PC-9 (cell line): ENCODE measurements around the gene PTGDS. TPM values are rescaled to one million over a fixed set of nuclear protein-coding genes. Genes with fewer than 3 reads are reported as not detected.

ENCODE experiments used
- BruUV-seq: library from RNA; stranded (reverse); fragments of 400-500 nt; replicated peaks from 2 replicates; lab custom pipeline; 2021; lab: Mats Ljungman, UMichigan
- CTCF ChIA-PET: fragments of 300-600 bp; sonication (Branson Sonifier 250); formaldehyde crosslinking; loops from one replicate; lab custom pipeline; 2022; ENCODE audit warnings: antibody characterized with exemption; lab: Charles Lee
- POLR2A ChIA-PET: fragments of 300-600 bp; sonication (Branson Sonifier 250); formaldehyde crosslinking; loops from one replicate; lab custom pipeline; 2022; ENCODE audit warnings: antibody characterized with exemption; ENCODE audit not compliant: unreplicated experiment; lab: Charles Lee
- DNase-seq, 2 experiments: peaks; one replicate each; pipeline versions ENCODE4 v3.0.0 to v3.0.0-alpha.2; 2015 to 2022; ENCODE audit warnings: mixed read lengths in 1 of 2
- H2AFZ ChIP-seq: fragments of 200-600 bp; sonication (generic); 2 replicates; pipeline ENCODE4 v1.8.1; 2017; ENCODE audit warnings: antibody characterized with exemption
- H3F3A ChIP-seq: fragments of 200-600 bp; sonication (generic); 2 replicates; pipeline ENCODE4 v1.8.1; 2017; ENCODE audit warnings: antibody characterized with exemption, mild to moderate bottlenecking, low read depth; ENCODE audit not compliant: insufficient read depth
- H3K27ac ChIP-seq: fragments of 200-600 bp; sonication (generic); 2 replicates; pipeline ENCODE4 v1.6.1; 2016; ENCODE audit warnings: mixed run types
- H3K27me3 ChIP-seq: fragments of 200-600 bp; sonication (generic); 2 replicates; pipeline ENCODE4 v1.6.1; 2016; ENCODE audit warnings: low read depth, mixed run types; ENCODE audit not compliant: insufficient read depth
- H3K36me3 ChIP-seq: fragments of 200-600 bp; sonication (generic); 2 replicates; pipeline ENCODE4 v1.6.1; 2016; ENCODE audit warnings: low read depth, mixed run types
- H3K4me1 ChIP-seq: fragments of 200-600 bp; sonication (generic); replicated peaks from 2 replicates; pipeline ENCODE4 v1.6.1; 2016; ENCODE audit warnings: mixed run types; ENCODE audit not compliant: insufficient read depth
- H3K4me2 ChIP-seq: fragments of 200-600 bp; sonication (generic); 2 replicates; pipeline ENCODE4 v1.6.1; 2017; ENCODE audit warnings: mixed run types
- H3K4me3 ChIP-seq: fragments of 200-600 bp; sonication (generic); 2 replicates; pipeline ENCODE4 v1.6.1; 2016; ENCODE audit warnings: mixed run types
- H3K79me2 ChIP-seq: fragments of 200-600 bp; sonication (generic); 2 replicates; pipeline ENCODE4 v1.6.1; 2017; ENCODE audit warnings: low read depth, mixed run types
- H3K9me2 ChIP-seq: fragments of 200-600 bp; sonication (generic); 2 replicates; pipeline ENCODE4 v1.8.1; 2017; ENCODE audit warnings: mild to moderate bottlenecking; ENCODE audit not compliant: insufficient read depth
- H3K9me3 ChIP-seq: fragments of 200-600 bp; sonication (generic); 2 replicates; pipeline ENCODE4 v1.8.1; 2016; ENCODE audit warnings: low read depth; ENCODE audit not compliant: insufficient read depth
- H4K20me1 ChIP-seq: fragments of 200-600 bp; sonication (generic); 2 replicates; pipeline ENCODE4 v1.8.1; 2017; ENCODE audit not compliant: insufficient read depth
- EZH2 ChIP-seq: fragments of 200-600 bp; sonication (generic); IDR thresholded peaks from 2 replicates; pipeline ENCODE4 v1.8.0; 2017; ENCODE audit warnings: antibody characterized with exemption, low read depth
- intact Hi-C: fragments of 100-400 bp; cut with micrococcal nuclease; formaldehyde crosslinking; loops from one replicate; pipeline ENCODE4 v1.10.0; 2022; ENCODE audit not compliant: unreplicated experiment
- total RNA-seq: library from RNA; stranded (reverse); gene quantifications from 2 replicates; pipeline ENCODE4 v1.2.3, GENCODE V29; 2021
- TF ChIP-seq, protein P1 (sequence below): fragments of 200-600 bp; sonication (generic); conservative IDR thresholded peaks from 2 replicates; pipeline ENCODE4 v1.6.1; 2017; ENCODE audit warnings: mixed run types, antibody characterized with exemption, mild to moderate bottlenecking, moderate library complexity

The PTGDS gene
- total RNA-seq, 1 experiment from 2014 or later: 1.7 TPM

DNA sequence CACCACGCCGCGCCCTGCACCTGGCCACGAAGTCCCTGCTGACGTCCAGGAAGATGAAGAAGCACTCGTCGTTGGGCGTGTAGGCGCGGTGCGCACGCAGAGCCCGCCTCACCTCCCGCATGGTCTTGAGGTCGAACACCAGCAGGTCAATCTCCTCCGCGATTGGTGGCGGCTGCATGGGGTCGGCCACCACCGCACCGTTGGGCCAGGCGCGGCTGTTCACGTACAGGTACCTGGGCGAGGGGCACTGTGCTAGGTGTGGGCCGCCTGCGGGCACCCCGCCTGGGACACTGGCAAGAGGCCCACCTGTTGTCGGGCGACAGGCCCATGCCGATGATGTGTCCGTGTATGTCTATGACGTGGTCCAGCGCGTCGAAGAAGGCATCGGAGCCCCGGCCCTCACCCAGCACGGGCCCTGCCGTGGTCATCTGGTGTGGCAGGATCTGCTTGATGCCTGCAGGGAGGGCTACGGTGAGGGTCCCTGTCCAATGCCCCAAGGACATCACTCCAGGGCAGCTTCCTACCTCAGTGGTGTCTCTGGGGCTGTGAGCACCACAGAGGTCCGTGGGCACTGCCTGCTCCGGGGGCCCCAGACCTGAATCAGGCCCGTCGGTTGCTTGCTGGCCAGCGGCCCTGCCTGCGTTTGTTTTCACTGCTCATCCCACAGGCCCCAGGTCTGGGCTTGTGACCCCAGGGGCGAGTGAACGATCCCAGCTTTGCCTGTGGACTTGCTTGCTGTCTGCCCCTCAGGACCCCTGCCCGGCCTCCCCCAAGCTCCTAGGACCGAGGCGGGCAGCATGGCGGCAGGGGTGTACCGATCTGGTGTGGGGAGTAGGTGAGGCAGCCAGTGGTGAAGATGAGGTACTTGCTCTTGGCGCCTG lies 35.8 kb upstream of the PTGDS start:
- peaks cover 18% of the 10 kb centered on the region for H3K79me2 ChIP-seq
- ChIA-PET CTCF (interaction anchor here (0.6 kb wide), 1 partner anchor 32 kb away, joined by 3 read pairs; no protein-coding TSS in a partner anchor), POLR2A (interaction anchor here (0.5 kb wide), 1 partner anchor 94 kb away, joined by 12 read pairs; no protein-coding TSS in a partner anchor)
- intact Hi-C loops: loop anchor here (5.0 kb wide), 1 partner anchor 59 kb away; no protein-coding TSS in a partner anchor
- no peak overlapping the region for H3K27ac ChIP-seq
- no peak overlapping the region for H3K4me3 ChIP-seq
- BruUV-seq: no TSS peak
- TF ChIP-seq EZH2: no peak
- TF ChIP-seq, protein P1, sequence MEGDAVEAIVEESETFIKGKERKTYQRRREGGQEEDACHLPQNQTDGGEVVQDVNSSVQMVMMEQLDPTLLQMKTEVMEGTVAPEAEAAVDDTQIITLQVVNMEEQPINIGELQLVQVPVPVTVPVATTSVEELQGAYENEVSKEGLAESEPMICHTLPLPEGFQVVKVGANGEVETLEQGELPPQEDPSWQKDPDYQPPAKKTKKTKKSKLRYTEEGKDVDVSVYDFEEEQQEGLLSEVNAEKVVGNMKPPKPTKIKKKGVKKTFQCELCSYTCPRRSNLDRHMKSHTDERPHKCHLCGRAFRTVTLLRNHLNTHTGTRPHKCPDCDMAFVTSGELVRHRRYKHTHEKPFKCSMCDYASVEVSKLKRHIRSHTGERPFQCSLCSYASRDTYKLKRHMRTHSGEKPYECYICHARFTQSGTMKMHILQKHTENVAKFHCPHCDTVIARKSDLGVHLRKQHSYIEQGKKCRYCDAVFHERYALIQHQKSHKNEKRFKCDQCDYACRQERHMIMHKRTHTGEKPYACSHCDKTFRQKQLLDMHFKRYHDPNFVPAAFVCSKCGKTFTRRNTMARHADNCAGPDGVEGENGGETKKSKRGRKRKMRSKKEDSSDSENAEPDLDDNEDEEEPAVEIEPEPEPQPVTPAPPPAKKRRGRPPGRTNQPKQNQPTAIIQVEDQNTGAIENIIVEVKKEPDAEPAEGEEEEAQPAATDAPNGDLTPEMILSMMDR: no peak
- peaks cover 15% of the 10 kb centered on the region; the same call in 1 of the 2 replicates for H3F3A ChIP-seq
- H3K9me3 ChIP-seq: no peaks in the 10 kb centered on the region
- H3K9me2 ChIP-seq: no peaks in the 10 kb centered on the region
- no peaks in the 10 kb centered on the region for H3K27me3 ChIP-seq
- no peak overlapping the region for H3K4me2 ChIP-seq
- H4K20me1 ChIP-seq: no peaks in the 10 kb centered on the region; the same call in none of the 2 replicates
- peaks cover 7% of the 10 kb centered on the region for H3K36me3 ChIP-seq
- H3K4me1 ChIP-seq: peaks cover 6% of the 10 kb centered on the region; the same call in 1 of the 2 replicates
- H2AFZ ChIP-seq: no peak overlapping the region
- no peak for DNase-seq

- H3K4me3 ChIP-seq: no peak overlapping the region
- peaks cover 18% of the 10 kb centered on the region; the same call in 1 of the 2 replicates for H3F3A ChIP-seq
- H3K4me2 ChIP-seq: peak overlapping the region; percentile 95
- ChIA-PET CTCF (interaction anchor here (0.6 kb wide), 1 partner anchor 31 kb away, joined by 3 read pairs; no protein-coding TSS in a partner anchor), POLR2A (no interaction called here)
- H3K4me1 ChIP-seq: peaks cover 6% of the 10 kb centered on the region; the same call in 1 of the 2 replicates
- H3K36me3 ChIP-seq: peaks cover 7% of the 10 kb centered on the region
- intact Hi-C loops: loop anchor here (5.0 kb wide), 1 partner anchor 60 kb away; no protein-coding TSS in a partner anchor
- H3K79me2 ChIP-seq: peaks cover 18% of the 10 kb centered on the region
- H3K9me2 ChIP-seq: no peaks in the 10 kb centered on the region
- H3K27me3 ChIP-seq: no peaks in the 10 kb centered on the region
- TSS peak; percentile 20 for BruUV-seq
- TF ChIP-seq, protein P1: no peak
- no peak for TF ChIP-seq EZH2
- DNase-seq: no peak
- no peaks in the 10 kb centered on the region; the same call in none of the 2 replicates for H4K20me1 ChIP-seq
- H3K9me3 ChIP-seq: no peaks in the 10 kb centered on the region
- H2AFZ ChIP-seq: no peak overlapping the region
- no peak overlapping the region for H3K27ac ChIP-seq
Measured at GRCh38 chr9:136942112-136942880, 35.0 kb upstream of the PTGDS start.

GRCh38 chr9:136942881-136943230 lies 34.4 kb upstream of the PTGDS start:
- Histone ChIP-seq H3K27ac (no peak overlapping the region), H3K4me1 (peaks cover 7% of the 10 kb centered on the region; the same call in 1 of the 2 replicates), H4K20me1 (no peaks in the 10 kb centered on the region; the same call in none of the 2 replicates), H3K36me3 (peaks cover 7% of the 10 kb centered on the region), H3K79me2 (peaks cover 18% of the 10 kb centered on the region), H2AFZ (no peak overlapping the region), H3K27me3 (no peaks in the 10 kb centered on the region), H3K4me3 (peak overlapping the region; percentile 87; the same call in 1 of the 2 replicates), H3K9me3 (no peaks in the 10 kb centered on the region), H3K9me2 (no peaks in the 10 kb centered on the region), H3K4me2 (peak overlapping the region; percentile 95), H3F3A (peaks cover 16% of the 10 kb centered on the region; the same call in 1 of the 2 replicates)
- TF ChIP-seq, protein P1: no peak
- no peak for TF ChIP-seq EZH2
- DNase-seq: no peak
- ChIA-PET POLR2A (no interaction called here), CTCF (no interaction called here)
- intact Hi-C loops: loop anchor here (5.0 kb wide), 1 partner anchor 61 kb away; no protein-coding TSS in a partner anchor
- no TSS peak for BruUV-seq
